Ovary (tissue), 9 donors: ENCODE results near the gene STK24. TPM values are rescaled to one million over a fixed set of nuclear protein-coding genes. Genes with fewer than 3 reads are reported as not detected.

Experiments
- DNase-seq, 5 donors: peaks; one replicate each; pipeline ENCODE4 v3.0.0-alpha.2; 2019 to 2020
- H3K27ac ChIP-seq, 2 donors: fragments of 200-600 bp; one replicate each; pipeline versions ENCODE4 v1.5.1 to v1.8.0; 2019 to 2022
- H3K27me3 ChIP-seq: fragments of 200-600 bp; one replicate; pipeline ENCODE4 v1.8.0; 2022
- H3K36me3 ChIP-seq: fragments of 200-600 bp; sonication (generic); one replicate; pipeline ENCODE4 v1.5.1; 2019
- H3K4me1 ChIP-seq: one replicate; pipeline ENCODE4 v1.8.1; 2013; ENCODE audit warnings: mild to moderate bottlenecking, moderate library complexity; ENCODE audit not compliant: insufficient read depth
- H3K4me3 ChIP-seq: fragments of 200-600 bp; sonication (generic); one replicate; pipeline ENCODE4 v1.5.1; 2017
- H3K9me3 ChIP-seq, 2 donors: fragments of 200-600 bp in 1 of 2; sonication (generic) in 1 of 2; one replicate each; pipeline versions ENCODE4 v1.5.1 to v1.8.1; 2013 to 2019; ENCODE audit warnings: mild to moderate bottlenecking in 1 of 2, moderate library complexity in 1 of 2
- EP300 ChIP-seq: sonication (generic); formaldehyde crosslinking; IDR thresholded peaks from one replicate; pipeline ENCODE4 v1.6.1; 2017; ENCODE audit warnings: antibody characterized with exemption
- POLR2A ChIP-seq: fragments of 450-650 bp; IDR thresholded peaks from one replicate; pipeline ENCODE4 v1.6.1; 2017; ENCODE audit warnings: antibody characterized with exemption, mild to moderate bottlenecking, moderate library complexity
- WGBS, 3 donors: extraction: QIAGEN DNeasy Blood & Tissue Kit in 1 of 3; methylation state at CpG; one replicate each; pipeline versions ENCODE4 v1.1.5 to v1.1.7; 2013 to 2017; 5-methylcytosine and 5-hydroxymethylcytosine counted together
- intact Hi-C, 4 donors: fragments of 100-400 bp; cut with DNase I; formaldehyde crosslinking; loops; one replicate each; pipeline versions ENCODE4 v1.11.0 to v1.15.1; 2022 to 2023
- polyA plus RNA-seq, 2 donors: library from polyadenylated mRNA; stranded (reverse); fragments of 200-250 nt in 1 of 2; fragments of 350-450 nt in 1 of 2; fragmentation: Illumina TruSeq in 1 of 2; extraction: RNeasy Lipid Tissue Mini Kit (QIAGEN cat#74804) in 1 of 2; gene quantifications; one replicate each; pipeline ENCODE4 v1.2.3, GENCODE V29; 2013 to 2014
- total RNA-seq, 7 donors: library from RNA; depleted of rRNA in 2 of 7; stranded (reverse); fragments of >200 nt in 2 of 7; fragmentation: NEBNext Ultra II Directional in 3 of 7; extraction: Animal tissue kit (Norgen Biotek cat#: 25700) in 3 of 7; gene quantifications; one replicate each; pipeline versions ENCODE4 v1.1.0 to v1.2.4, GENCODE V29; 2016 to 2023
- TF ChIP-seq, protein P1 (sequence below), 3 donors: fragments of 450-650 bp in 2 of 3; fragments of 200-600 bp in 1 of 3; IDR thresholded peaks; one replicate each; pipeline versions ENCODE4 v1.5.1 to v1.8.0; 2016 to 2022; ENCODE audit warnings: antibody characterized with exemption in 3 of 3, mild to moderate bottlenecking in 1 of 3
- donor health status: DM: no; HTN: no; CAD: no; lungs with moderate emphysema.
- donor health status: DM: no; HTN: no; CAD: no.
- donor health status: Bipolar disorder and iron deficiency.
- donor health status: DM: yes; HTN: yes; CAD: no.
- donor health status: DM: no; HTN: no; CAD: no.
- donor health status: DM: yes; HTN: yes; CAD: no.

Gene STK24
- total and polyA plus RNA-seq, 9 donors, result 34.0 to 153 (median 60.6) TPM

GRCh38 chr13:98528663-98529064 is 48.2 kb downstream of the STK24 start:
- Histone ChIP-seq H3K27me3 (no peaks in the 10 kb centered on the region), H3K27ac (no peak overlapping the region), H3K36me3 (no peaks in the 10 kb centered on the region), H3K9me3 (no peaks in the 10 kb centered on the region), H3K4me1 (peaks cover 25% of the 10 kb centered on the region), H3K4me3 (no peak overlapping the region)
- WGBS, 3 donors, result 55 to 65% (median 65%) methylated on average over 8 of the region's 8 CpGs
- intact Hi-C loops, result no loop called here
- TF ChIP-seq POLR2A, result no peak
- TF ChIP-seq, protein P1, sequence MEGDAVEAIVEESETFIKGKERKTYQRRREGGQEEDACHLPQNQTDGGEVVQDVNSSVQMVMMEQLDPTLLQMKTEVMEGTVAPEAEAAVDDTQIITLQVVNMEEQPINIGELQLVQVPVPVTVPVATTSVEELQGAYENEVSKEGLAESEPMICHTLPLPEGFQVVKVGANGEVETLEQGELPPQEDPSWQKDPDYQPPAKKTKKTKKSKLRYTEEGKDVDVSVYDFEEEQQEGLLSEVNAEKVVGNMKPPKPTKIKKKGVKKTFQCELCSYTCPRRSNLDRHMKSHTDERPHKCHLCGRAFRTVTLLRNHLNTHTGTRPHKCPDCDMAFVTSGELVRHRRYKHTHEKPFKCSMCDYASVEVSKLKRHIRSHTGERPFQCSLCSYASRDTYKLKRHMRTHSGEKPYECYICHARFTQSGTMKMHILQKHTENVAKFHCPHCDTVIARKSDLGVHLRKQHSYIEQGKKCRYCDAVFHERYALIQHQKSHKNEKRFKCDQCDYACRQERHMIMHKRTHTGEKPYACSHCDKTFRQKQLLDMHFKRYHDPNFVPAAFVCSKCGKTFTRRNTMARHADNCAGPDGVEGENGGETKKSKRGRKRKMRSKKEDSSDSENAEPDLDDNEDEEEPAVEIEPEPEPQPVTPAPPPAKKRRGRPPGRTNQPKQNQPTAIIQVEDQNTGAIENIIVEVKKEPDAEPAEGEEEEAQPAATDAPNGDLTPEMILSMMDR (IDR thresholded peaks at IDR 0.05), result no peak
- TF ChIP-seq EP300, result no peak
- DNase-seq, result no peak

- Histone ChIP-seq H3K27me3 (no peaks in the 10 kb centered on the region), H3K9me3 (no peaks in the 10 kb centered on the region), H3K4me1 (peaks cover 31% of the 10 kb centered on the region), H3K36me3 (no peaks in the 10 kb centered on the region), H3K27ac (no peak overlapping the region), H3K4me3 (no peak overlapping the region)
- DNase-seq, result no peak
- 91 to 95% (median 95%) methylated on average over 13 of the region's 13 CpGs for WGBS, 3 donors
- TF ChIP-seq, protein P1 (IDR thresholded peaks at IDR 0.05), result no peak
- no peak for TF ChIP-seq EP300
- TF ChIP-seq POLR2A, result no peak
- intact Hi-C loops, result no loop called here
Measured at GRCh38 chr13:98527526-98527925, 49.4 kb downstream of the STK24 start.

DNA sequence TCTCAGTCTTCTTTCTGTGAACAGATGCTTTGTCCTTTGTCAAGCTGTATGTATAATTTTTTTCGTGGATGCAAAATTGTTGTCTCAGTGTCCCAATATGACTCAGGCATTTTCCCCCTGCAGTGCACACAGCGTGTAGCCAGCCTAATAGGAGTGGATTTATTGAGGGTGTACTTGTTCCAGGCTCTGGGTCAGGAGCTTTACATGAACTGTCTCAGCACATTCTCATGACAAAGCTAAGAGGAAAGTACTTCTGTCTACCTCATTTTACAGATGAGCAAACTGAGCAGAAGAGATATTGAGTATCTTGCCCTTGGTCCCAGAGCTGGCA is 50.8 kb downstream of the STK24 start:
- 87 to 92% (median 88%) methylated on average over 2 of the region's 2 CpGs for WGBS, 3 donors
- intact Hi-C loops, result no loop called here
- Histone ChIP-seq H3K4me3 (no peak overlapping the region), H3K9me3 (no peaks in the 10 kb centered on the region), H3K36me3 (no peaks in the 10 kb centered on the region), H3K4me1 (peaks cover 40% of the 10 kb centered on the region), H3K27me3 (no peaks in the 10 kb centered on the region), H3K27ac (no peak overlapping the region)
- TF ChIP-seq EP300, result no peak
- TF ChIP-seq, protein P1 (IDR thresholded peaks at IDR 0.05), result no peak
- no peak for TF ChIP-seq POLR2A
- DNase-seq, result no peak

- Histone ChIP-seq H3K27me3 (no peaks in the 10 kb centered on the region), H3K4me3 (no peak overlapping the region), H3K27ac (no peak overlapping the region), H3K9me3 (no peaks in the 10 kb centered on the region), H3K36me3 (no peaks in the 10 kb centered on the region), H3K4me1 (peaks cover 43% of the 10 kb centered on the region)
- intact Hi-C loops, result no loop called here
- TF ChIP-seq POLR2A, result no peak
- TF ChIP-seq, protein P1 (IDR thresholded peaks at IDR 0.05), result no peak
- TF ChIP-seq EP300, result no peak
- 87 to 92% (median 89%) methylated on average over 18 of the region's 18 CpGs for WGBS, 3 donors
- no peak for DNase-seq
Measured at GRCh38 chr13:98525456-98526181, 51.3 kb downstream of the STK24 start.
